Hepatocyte (in vitro differentiated cells): ENCODE results near the gene COX7C. TPM values are rescaled to one million over a fixed set of nuclear protein-coding genes. Genes with fewer than 3 reads are reported as not detected.

Experiments used
- DNase-seq: peaks from one replicate; pipeline ENCODE4 v3.0.0-alpha.2; 2016; ENCODE audit warnings: low spot score
- H2AFZ ChIP-seq: fragments of 200-600 bp; sonication (generic); 2 replicates; pipeline ENCODE4 v1.6.0; 2016; ENCODE audit warnings: antibody characterized with exemption, mild to moderate bottlenecking
- H3K27ac ChIP-seq: fragments of 200-600 bp; sonication (generic); 2 replicates; pipeline ENCODE4 v1.5.1; 2016; ENCODE audit warnings: mild to moderate bottlenecking
- H3K27me3 ChIP-seq: fragments of 200-600 bp; sonication (generic); 2 replicates; pipeline ENCODE4 v1.6.1; 2016
- H3K36me3 ChIP-seq: fragments of 200-600 bp; sonication (generic); replicated peaks from 2 replicates; pipeline ENCODE4 v1.5.1; 2016; ENCODE audit warnings: low read depth; ENCODE audit not compliant: insufficient read depth
- H3K4me1 ChIP-seq: fragments of 200-600 bp; sonication (generic); 2 replicates; pipeline ENCODE4 v1.5.1; 2016; ENCODE audit warnings: mild to moderate bottlenecking, moderate library complexity; ENCODE audit not compliant: insufficient read depth
- H3K4me2 ChIP-seq: fragments of 200-600 bp; sonication (generic); 2 replicates; pipeline ENCODE4 v1.6.0; 2016
- H3K4me3 ChIP-seq: fragments of 200-600 bp; sonication (generic); 2 replicates; pipeline ENCODE4 v1.5.1; 2016; ENCODE audit warnings: mild to moderate bottlenecking
- H3K79me2 ChIP-seq: fragments of 200-600 bp; sonication (generic); 2 replicates; pipeline ENCODE4 v1.6.0; 2017; ENCODE audit warnings: mild to moderate bottlenecking
- H3K9me2 ChIP-seq: fragments of 200-600 bp; sonication (generic); replicated peaks from 2 replicates; pipeline ENCODE4 v1.6.0; 2017; ENCODE audit warnings: mild to moderate bottlenecking; ENCODE audit not compliant: insufficient read depth
- H3K9me3 ChIP-seq: fragments of 200-600 bp; sonication (generic); 2 replicates; pipeline ENCODE4 v1.5.1; 2016; ENCODE audit warnings: low read depth, mild to moderate bottlenecking
- H4K20me1 ChIP-seq: fragments of 200-600 bp; sonication (generic); 2 replicates; pipeline ENCODE4 v1.6.0; 2016; ENCODE audit warnings: mild to moderate bottlenecking; ENCODE audit not compliant: insufficient read depth, poor library complexity, severe bottlenecking
- EZH2 ChIP-seq: fragments of 200-600 bp; sonication (generic); IDR thresholded peaks from 2 replicates; pipeline ENCODE4 v1.6.1; 2016; ENCODE audit warnings: antibody characterized with exemption, mild to moderate bottlenecking, borderline replicate concordance
- EZH2phosphoT487 ChIP-seq: fragments of 200-600 bp; sonication (generic); IDR thresholded peaks from one replicate; pipeline ENCODE4 v1.6.1; 2018; ENCODE audit warnings: antibody characterized with exemption, mild to moderate bottlenecking, low read depth, moderate library complexity; ENCODE audit not compliant: unreplicated experiment, severe bottlenecking
- WGBS: methylation state at CpG from one replicate; pipeline ENCODE4 v1.1.6; 2016; ENCODE audit warnings: low lambda C conversion rate; ENCODE audit errors: missing lambda C conversion rate; 5-methylcytosine and 5-hydroxymethylcytosine counted together
- polyA plus RNA-seq: library from polyadenylated mRNA; unstranded; fragments of >200 nt; fragmentation: Nextera tagmentation; extraction: Ambion mirVana; gene quantifications from 2 replicates; pipeline ENCODE4 v1.2.1, GENCODE V29; 2016
- total RNA-seq: library from RNA; depleted of rRNA; stranded (reverse); fragments of >200 nt; gene quantifications from 2 replicates; pipeline ENCODE4 v1.2.3, GENCODE V29; 2014
- TF ChIP-seq, protein P1 (sequence below): fragments of 200-600 bp; sonication (generic); IDR thresholded peaks from 2 replicates; pipeline ENCODE4 v1.5.1; 2016; ENCODE audit warnings: antibody characterized with exemption, mild to moderate bottlenecking; ENCODE audit not compliant: poor library complexity

The COX7C gene
- total and polyA plus RNA-seq, 2 experiments from 2014 or later, result 620 to 1,020 TPM

DNA sequence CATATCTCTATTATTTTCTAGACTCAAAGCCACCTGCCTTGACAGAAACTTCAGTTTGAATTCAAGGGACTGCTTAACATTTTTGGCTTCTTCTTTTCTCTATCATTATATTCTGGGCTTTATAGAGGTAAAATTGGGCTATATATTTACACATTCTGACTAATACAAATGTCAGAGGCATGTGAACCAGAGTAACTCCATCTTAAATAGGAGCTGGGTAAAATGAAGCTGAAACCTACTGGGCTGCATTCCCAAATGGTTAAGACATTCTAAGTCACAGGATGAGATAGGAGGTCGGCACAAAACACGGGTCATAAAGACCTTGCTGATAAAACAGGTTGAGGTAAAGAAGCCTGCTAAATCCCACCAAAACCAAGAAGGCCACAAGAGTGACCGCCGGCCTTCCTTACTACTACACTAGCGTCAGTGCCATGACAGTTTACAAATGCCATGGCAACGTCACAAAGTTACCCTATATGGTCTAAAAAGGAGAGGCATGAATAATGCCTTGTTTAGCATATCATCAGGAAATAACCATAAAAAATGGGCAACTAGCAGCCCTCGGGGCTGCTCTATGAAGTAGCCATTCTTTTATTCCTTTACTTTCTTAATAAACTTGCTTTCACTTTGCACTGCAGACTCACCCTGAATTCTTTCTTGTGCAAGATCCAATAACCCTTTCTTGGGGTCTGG is 44.8 kb upstream of the COX7C start:
- H3K4me3 ChIP-seq, result no peak overlapping the region
- H4K20me1 ChIP-seq, result no peaks in the 10 kb centered on the region
- H3K36me3 ChIP-seq, result no peaks in the 10 kb centered on the region
- H3K9me3 ChIP-seq, result no peaks in the 10 kb centered on the region
- H3K4me1 ChIP-seq, result no peaks in the 10 kb centered on the region
- TF ChIP-seq EZH2 (no peak), EZH2phosphoT487 (no peak)
- TF ChIP-seq, protein P1, sequence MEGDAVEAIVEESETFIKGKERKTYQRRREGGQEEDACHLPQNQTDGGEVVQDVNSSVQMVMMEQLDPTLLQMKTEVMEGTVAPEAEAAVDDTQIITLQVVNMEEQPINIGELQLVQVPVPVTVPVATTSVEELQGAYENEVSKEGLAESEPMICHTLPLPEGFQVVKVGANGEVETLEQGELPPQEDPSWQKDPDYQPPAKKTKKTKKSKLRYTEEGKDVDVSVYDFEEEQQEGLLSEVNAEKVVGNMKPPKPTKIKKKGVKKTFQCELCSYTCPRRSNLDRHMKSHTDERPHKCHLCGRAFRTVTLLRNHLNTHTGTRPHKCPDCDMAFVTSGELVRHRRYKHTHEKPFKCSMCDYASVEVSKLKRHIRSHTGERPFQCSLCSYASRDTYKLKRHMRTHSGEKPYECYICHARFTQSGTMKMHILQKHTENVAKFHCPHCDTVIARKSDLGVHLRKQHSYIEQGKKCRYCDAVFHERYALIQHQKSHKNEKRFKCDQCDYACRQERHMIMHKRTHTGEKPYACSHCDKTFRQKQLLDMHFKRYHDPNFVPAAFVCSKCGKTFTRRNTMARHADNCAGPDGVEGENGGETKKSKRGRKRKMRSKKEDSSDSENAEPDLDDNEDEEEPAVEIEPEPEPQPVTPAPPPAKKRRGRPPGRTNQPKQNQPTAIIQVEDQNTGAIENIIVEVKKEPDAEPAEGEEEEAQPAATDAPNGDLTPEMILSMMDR, result no peak
- DNase-seq, result no peak
- H3K27me3 ChIP-seq, result no peaks in the 10 kb centered on the region
- H2AFZ ChIP-seq, result no peak overlapping the region
- no peak overlapping the region for H3K27ac ChIP-seq
- no peak overlapping the region for H3K4me2 ChIP-seq
- no peaks in the 10 kb centered on the region for H3K79me2 ChIP-seq
- no peaks in the 10 kb centered on the region for H3K9me2 ChIP-seq
- 75% methylated on average over 7 of the region's 7 CpGs for WGBS

DNA sequence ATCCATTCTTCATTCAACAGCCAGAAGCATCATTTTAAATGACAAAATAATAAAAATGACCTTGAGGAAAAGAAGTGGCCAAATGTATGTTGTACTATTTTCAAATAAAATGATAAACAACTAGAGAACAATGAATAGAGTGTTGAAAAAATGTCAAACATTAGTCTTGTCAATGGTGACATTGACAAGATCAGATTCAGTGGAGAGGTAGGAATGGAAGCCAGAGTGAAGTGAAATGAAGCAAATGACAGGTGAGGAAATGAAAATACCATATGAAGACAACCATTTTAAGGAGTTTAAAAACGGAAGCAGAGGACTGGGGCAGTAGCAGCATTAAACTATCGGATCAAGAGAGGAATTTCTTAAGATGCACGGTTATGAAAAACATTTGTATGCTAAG is 38.2 kb upstream of the COX7C start:
- Histone ChIP-seq H3K4me1 (no peaks in the 10 kb centered on the region), H3K4me3 (no peak overlapping the region), H3K4me2 (no peak overlapping the region), H2AFZ (no peak overlapping the region), H3K36me3 (no peaks in the 10 kb centered on the region), H3K27ac (no peak overlapping the region), H3K9me2 (no peaks in the 10 kb centered on the region), H3K27me3 (no peaks in the 10 kb centered on the region), H3K9me3 (no peaks in the 10 kb centered on the region), H4K20me1 (no peaks in the 10 kb centered on the region), H3K79me2 (no peaks in the 10 kb centered on the region)
- WGBS, result 88% methylated on average over 3 of the region's 3 CpGs
- TF ChIP-seq, protein P1, result no peak
- TF ChIP-seq EZH2phosphoT487, result no peak
- TF ChIP-seq EZH2, result no peak
- no peak for DNase-seq

DNA sequence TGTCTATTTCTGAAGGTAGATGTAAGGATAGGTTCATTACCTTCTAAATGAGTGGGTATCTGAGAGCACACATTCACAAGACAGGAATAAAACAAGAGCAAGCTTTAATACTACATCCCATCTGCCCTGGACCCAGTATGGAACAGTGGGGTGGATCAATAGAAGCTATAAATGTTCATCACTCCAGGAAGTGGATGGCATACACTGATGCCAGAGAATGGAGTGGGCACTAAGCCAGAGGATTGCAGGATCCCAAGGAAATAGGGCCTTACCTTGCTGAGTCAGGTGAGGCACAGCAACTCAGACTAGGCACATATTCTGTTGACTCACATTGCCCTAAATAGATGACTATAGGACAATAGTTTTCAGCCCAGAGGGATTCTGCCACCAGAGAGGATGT is 21.3 kb upstream of the COX7C start:
- Histone ChIP-seq H4K20me1 (no peaks in the 10 kb centered on the region), H3K9me3 (no peaks in the 10 kb centered on the region), H3K36me3 (no peaks in the 10 kb centered on the region), H3K27me3 (no peaks in the 10 kb centered on the region), H3K79me2 (no peaks in the 10 kb centered on the region), H3K9me2 (no peaks in the 10 kb centered on the region), H2AFZ (no peak overlapping the region), H3K27ac (no peak overlapping the region), H3K4me3 (no peak overlapping the region), H3K4me1 (no peaks in the 10 kb centered on the region), H3K4me2 (no peak overlapping the region)
- DNase-seq, result no peak
- TF ChIP-seq EZH2phosphoT487, result no peak
- TF ChIP-seq, protein P1, result no peak
- TF ChIP-seq EZH2, result no peak

DNA sequence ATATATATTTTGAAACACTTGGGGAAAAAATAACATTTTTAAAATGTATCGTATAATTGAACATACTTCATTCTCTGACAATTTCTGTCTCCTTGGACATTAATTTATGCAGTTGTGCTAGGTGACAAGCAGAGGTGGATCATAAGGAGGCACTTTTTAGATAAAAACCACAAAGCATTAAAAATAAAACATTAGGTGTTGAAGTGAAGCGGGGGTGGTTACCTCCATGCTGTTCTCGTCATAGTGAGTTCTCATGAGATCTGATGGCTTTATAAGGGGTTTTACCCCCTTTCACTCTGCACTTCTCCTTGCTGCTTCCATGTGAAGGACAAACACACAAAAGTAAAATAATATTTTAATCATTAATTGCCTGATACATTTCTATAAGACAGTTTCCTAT is 11.9 kb upstream of the COX7C start:
- TF ChIP-seq EZH2, result no peak
- TF ChIP-seq, protein P1, result no peak
- no peak for TF ChIP-seq EZH2phosphoT487
- Histone ChIP-seq H3K27me3 (no peaks in the 10 kb centered on the region), H4K20me1 (no peaks in the 10 kb centered on the region), H3K4me2 (no peak overlapping the region), H3K9me2 (no peaks in the 10 kb centered on the region), H3K79me2 (no peaks in the 10 kb centered on the region), H3K9me3 (no peaks in the 10 kb centered on the region), H3K27ac (no peak overlapping the region), H3K36me3 (no peaks in the 10 kb centered on the region), H3K4me1 (no peaks in the 10 kb centered on the region), H2AFZ (no peak overlapping the region), H3K4me3 (no peak overlapping the region)
- 95% methylated on average over 3 of the region's 3 CpGs for WGBS
- no peak for DNase-seq
